ENCODE measurements around the gene METTL22. TPM values are rescaled to one million over a fixed set of nuclear protein-coding genes. Genes with fewer than 3 reads are reported as not detected.

Gene METTL22
- total and polyA plus RNA-seq, 10 of the 15 experiments (the other 5 are each of a cell fraction or from before 2014, with no cell fraction given): 6.4 to 34.7 (median 18.8) TPM

DNA sequence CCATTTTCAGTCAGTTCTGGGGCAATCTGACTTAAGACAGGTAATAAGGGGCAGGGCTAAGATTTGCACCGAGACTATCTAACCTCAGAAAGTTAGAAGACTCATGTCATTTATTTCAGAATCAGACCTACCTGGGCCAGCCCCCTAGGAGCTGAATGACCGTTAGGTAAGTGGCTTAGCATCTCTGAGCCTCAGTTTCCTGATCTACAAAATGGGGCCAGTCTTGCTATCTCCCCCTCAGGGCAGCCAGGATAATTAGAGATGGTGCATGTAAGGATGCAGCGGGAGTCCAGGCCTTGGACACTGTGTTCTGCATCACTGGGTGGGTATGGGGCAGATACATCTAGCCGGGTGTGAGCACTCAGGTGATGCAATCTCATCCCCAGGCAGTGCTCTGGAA lies 10.4 kb upstream of the METTL22 start:
- H3K4me2 ChIP-seq (ENCODE audit: control insufficient read depth, insufficient read depth): no peak overlapping the region
- no TSS peak for BruUV-seq (replicated peaks)
- POLR2A ChIA-PET: no interaction called here
- intact Hi-C loops (cut with micrococcal nuclease; ENCODE audit: unreplicated experiment): no loop called here
- no peak overlapping the region for H2AFZ ChIP-seq (ENCODE audit: control insufficient read depth, low read depth, low read length)
- H3K4me3 ChIP-seq: no peak overlapping the region
- H3K4me1 ChIP-seq (ENCODE audit: control insufficient read depth, insufficient read depth, low read length): no peaks in the 10 kb centered on the region
- RAD21 ChIA-PET (ENCODE audit: unreplicated experiment): no interaction called here
- H3K79me2 ChIP-seq (ENCODE audit: control insufficient read depth, insufficient read depth, low read length): no peaks in the 10 kb centered on the region
- DNase-seq (ENCODE audit: low read depth, low spot score) (no peak), ATAC-seq (no peak), FAIRE-seq (no peak)
- H4K20me1 ChIP-seq (ENCODE audit: control insufficient read depth, insufficient read depth): no peaks in the 10 kb centered on the region
- no peak for TF ChIP-seq TAF1 (IDR thresholded peaks at IDR 0.05; ENCODE audit: borderline replicate concordance, low read depth, low read length)
- TF ChIP-seq CHD4 (IDR thresholded peaks at IDR 0.05): no peak
- TF ChIP-seq CTCF (IDR thresholded peaks at IDR 0.05 in 2 of 3, conservative IDR thresholded peaks at IDR 0.05 in 1 of 3; ENCODE audit: control insufficient read depth in 2 of 3, extremely low read depth in 1 of 3, insufficient read depth in 1 of 3, low read depth in 3 of 3, low read length in 3 of 3): no peak
- no peak for TF ChIP-seq ZNF687 (IDR thresholded peaks at IDR 0.05)
- TF ChIP-seq RBBP5 (conservative IDR thresholded peaks at IDR 0.05): no peak
- TF ChIP-seq E4F1 (IDR thresholded peaks at IDR 0.05; ENCODE audit: borderline replicate concordance, partially characterized antibody): no peak
- no peak for TF ChIP-seq POLR2AphosphoS2 (IDR thresholded peaks at IDR 0.05; ENCODE audit: low read depth, low read length)
- no peak for TF ChIP-seq EED (IDR thresholded peaks at IDR 0.05; ENCODE audit: low read depth)
- TF ChIP-seq ZBTB4 (CRISPR knock-in tag; IDR thresholded peaks at IDR 0.05): no peak
- no peak for TF ChIP-seq MTA3 (IDR thresholded peaks at IDR 0.05; ENCODE audit: borderline replicate concordance, low read length)
- TF ChIP-seq ESRRA (IDR thresholded peaks at IDR 0.05; ENCODE audit: low read length): no peak
- H3K27me3 ChIP-seq (replicated peaks in 1 of 2; ENCODE audit: control insufficient read depth in 2 of 2, insufficient read depth in 2 of 2, low read length in 1 of 2): no peaks in the 10 kb centered on the region; a peak in 1 of 4 replicates
- CTCF ChIA-PET: no interaction called here
- no peak overlapping the region for H3K27ac ChIP-seq (ENCODE audit: control insufficient read depth, insufficient read depth)
- H3K9me3 ChIP-seq (replicated peaks; ENCODE audit: control insufficient read depth, insufficient read depth, low read length): no peaks in the 10 kb centered on the region
- no peak overlapping the region for H3K9ac ChIP-seq (ENCODE audit: control insufficient read depth, insufficient read depth, low read length)
- in situ Hi-C loops (cut with MboI): no loop called here
- SMC1A ChIA-PET (ENCODE audit: uncharacterized antibody, unreplicated experiment): no interaction called here
- no peaks in the 10 kb centered on the region for H3K36me3 ChIP-seq (ENCODE audit: control insufficient read depth in 2 of 2, insufficient read depth in 2 of 2, low read length in 1 of 2)
- WGBS (ENCODE audit: insufficient coverage, insufficient replicate concordance, low lambda C conversion rate, missing lambda C conversion rate): 17% methylated on average over 4 of the region's 4 CpGs

All from GM12878 (cell line).